Nephron (organoid): ENCODE measurements around the gene SF3B1.
"Not testable (repeated sequence)": the region's sequence is repeated elsewhere in the genome, so short reads cannot be mapped to it uniquely, and the experiment has no call there.

Source experiments
- H3K27ac Mint-ChIP-seq, 3 experiments: 2 replicates each; pipeline ENCODE4 v1.8.0; 2020; ENCODE audit warnings: mixed read lengths in 3 of 3, mild to moderate bottlenecking in 2 of 3, moderate library complexity in 1 of 3
- H3K27me3 Mint-ChIP-seq: 2 replicates; pipeline ENCODE4 v1.8.0; 2021; ENCODE audit warnings: low read depth, mild to moderate bottlenecking, moderate library complexity, mixed read lengths
- H3K36me3 Mint-ChIP-seq: 2 replicates; pipeline ENCODE4 v1.8.0; 2020; ENCODE audit warnings: low read depth, mixed read lengths
- H3K4me1 Mint-ChIP-seq: 2 replicates; pipeline ENCODE4 v1.8.0; 2020; ENCODE audit warnings: mixed read lengths
- H3K4me3 Mint-ChIP-seq, 3 experiments: 2 replicates each; pipeline ENCODE4 v1.8.0; 2020; ENCODE audit warnings: mild to moderate bottlenecking in 3 of 3, mixed read lengths in 3 of 3, moderate library complexity in 2 of 3
- H3K9me3 Mint-ChIP-seq: 2 replicates; pipeline ENCODE4 v1.8.0; 2020; ENCODE audit warnings: mixed read lengths
- CTCF ChIP-seq, 3 experiments: fragments of 200-600 bp; sonication (generic); IDR thresholded peaks; one replicate each; pipeline ENCODE4 v1.5.0; 2021; ENCODE audit warnings: antibody characterized with exemption in 3 of 3; ENCODE audit not compliant: unreplicated experiment in 3 of 3

The SF3B1 gene

GRCh38 chr2:197437380-197437779 lies 2.6 kb upstream of the SF3B1 start:
- Mint-ChIP-seq H3K4me3 (peak overlapping the region; percentile 42 to 70 (median 68)), H3K27me3 (no peaks in the 10 kb centered on the region), H3K27ac (peak overlapping the region; percentile 61 to 78 (median 62)), H3K4me1 (peaks cover 18% of the 10 kb centered on the region), H3K36me3 (no peaks in the 10 kb centered on the region), H3K9me3 (no peaks in the 10 kb centered on the region)
- no peak for TF ChIP-seq CTCF (IDR thresholded peaks at IDR 0.05; ENCODE audit: unreplicated experiment in 3 of 3)

DNA sequence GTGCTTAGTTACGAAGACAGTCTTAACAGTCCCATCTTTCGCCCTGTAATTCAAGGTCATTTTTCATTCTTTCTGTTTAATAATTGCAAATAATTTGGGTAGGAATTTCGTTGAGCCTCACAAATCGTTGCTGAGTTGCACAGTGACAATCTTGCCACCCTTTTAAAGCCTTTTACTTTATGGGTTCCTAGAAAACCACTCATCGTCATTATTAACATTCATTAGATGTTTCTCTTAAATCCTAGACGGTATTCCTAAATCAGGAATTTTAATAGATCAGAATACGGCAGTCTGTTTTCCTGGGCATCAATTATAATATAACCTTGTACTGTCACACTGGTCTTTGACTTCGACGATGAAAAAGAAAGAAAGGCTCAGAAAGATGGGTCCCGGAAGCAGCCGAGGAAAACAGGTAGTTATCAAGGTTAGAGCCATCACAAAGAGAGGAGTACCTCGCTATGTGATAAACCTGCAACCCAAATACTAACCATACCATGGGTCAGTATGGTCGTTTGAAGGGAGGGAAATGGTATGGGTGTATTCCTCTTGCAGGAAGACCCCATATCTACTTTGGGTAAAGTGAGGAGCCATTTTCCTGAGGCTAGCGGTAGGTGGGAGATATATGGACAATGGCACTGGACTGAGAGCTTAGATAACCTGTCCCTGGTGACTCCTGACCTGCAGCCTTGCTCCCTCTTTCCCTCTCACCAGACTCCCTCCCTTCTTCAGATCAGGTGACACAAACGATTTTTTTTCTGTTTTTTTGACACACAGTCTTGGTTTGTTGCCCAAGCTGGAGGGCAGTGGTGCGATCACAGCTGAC lies 981 bp upstream of the SF3B1 start:
- H3K9me3 Mint-ChIP-seq = no peaks in the 10 kb centered on the region
- peak overlapping the region; percentile 100 for H3K27ac Mint-ChIP-seq
- TF ChIP-seq CTCF (IDR thresholded peaks at IDR 0.05; ENCODE audit: unreplicated experiment in 3 of 3) = no peak
- peaks cover 32% of the 10 kb centered on the region for H3K4me1 Mint-ChIP-seq
- H3K27me3 Mint-ChIP-seq = no peaks in the 10 kb centered on the region
- H3K4me3 Mint-ChIP-seq = peak overlapping the region; percentile 93 to 95 (median 94)
- H3K36me3 Mint-ChIP-seq = peaks cover 5% of the 10 kb centered on the region

GRCh38 chr2:197433780-197434438 lies 919 bp downstream of the SF3B1 start:
- peak overlapping the region; percentile 100 for H3K27ac Mint-ChIP-seq
- H3K4me3 Mint-ChIP-seq = peak overlapping the region; percentile 93 to 95 (median 94)
- peaks cover 43% of the 10 kb centered on the region for H3K4me1 Mint-ChIP-seq
- no peak for TF ChIP-seq CTCF (IDR thresholded peaks at IDR 0.05; ENCODE audit: unreplicated experiment in 3 of 3)
- no peaks in the 10 kb centered on the region for H3K27me3 Mint-ChIP-seq
- peaks cover 12% of the 10 kb centered on the region for H3K36me3 Mint-ChIP-seq
- H3K9me3 Mint-ChIP-seq = no peaks in the 10 kb centered on the region

- peak overlapping the region in 1 of 3 experiments; percentile 31 for H3K27ac Mint-ChIP-seq
- peaks cover 16% of the 10 kb centered on the region for H3K36me3 Mint-ChIP-seq
- not testable (repeated sequence) for H3K27me3 Mint-ChIP-seq, H3K9me3 Mint-ChIP-seq
- H3K4me3 Mint-ChIP-seq = peak overlapping the region; percentile 93 to 95 (median 94)
- H3K4me1 Mint-ChIP-seq = peaks cover 50% of the 10 kb centered on the region
Measured at GRCh38 chr2:197432527-197432926, 2.3 kb downstream of the SF3B1 start.

DNA sequence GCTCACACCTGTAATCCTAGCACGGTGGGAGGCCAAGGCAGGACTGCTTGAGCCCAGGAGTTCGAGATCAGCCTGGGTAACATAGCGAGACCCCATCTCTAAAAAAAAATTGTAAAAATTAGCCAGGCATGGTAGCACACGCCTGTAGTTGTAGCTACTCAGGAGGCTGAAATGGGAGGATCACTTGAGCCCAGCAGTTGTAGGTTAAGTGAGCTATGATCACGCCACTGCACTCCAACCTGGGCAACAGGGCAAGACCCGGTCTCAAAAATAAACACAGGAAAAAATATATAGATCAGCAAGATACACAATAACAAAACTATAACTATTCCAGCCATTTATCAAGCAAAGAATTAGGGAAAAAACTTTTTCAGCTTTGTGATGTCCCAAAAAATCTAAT lies 3.0 kb downstream of the SF3B1 start:
- Mint-ChIP-seq H3K27me3 (no peaks in the 10 kb centered on the region), H3K4me3 (peak overlapping the region; percentile 93 to 95 (median 94)), H3K27ac (peak overlapping the region in 1 of 3 experiments; percentile 57), H3K4me1 (peaks cover 53% of the 10 kb centered on the region), H3K36me3 (peaks cover 16% of the 10 kb centered on the region), H3K9me3 (no peaks in the 10 kb centered on the region)
- TF ChIP-seq CTCF (IDR thresholded peaks at IDR 0.05; ENCODE audit: unreplicated experiment in 3 of 3) = no peak

DNA sequence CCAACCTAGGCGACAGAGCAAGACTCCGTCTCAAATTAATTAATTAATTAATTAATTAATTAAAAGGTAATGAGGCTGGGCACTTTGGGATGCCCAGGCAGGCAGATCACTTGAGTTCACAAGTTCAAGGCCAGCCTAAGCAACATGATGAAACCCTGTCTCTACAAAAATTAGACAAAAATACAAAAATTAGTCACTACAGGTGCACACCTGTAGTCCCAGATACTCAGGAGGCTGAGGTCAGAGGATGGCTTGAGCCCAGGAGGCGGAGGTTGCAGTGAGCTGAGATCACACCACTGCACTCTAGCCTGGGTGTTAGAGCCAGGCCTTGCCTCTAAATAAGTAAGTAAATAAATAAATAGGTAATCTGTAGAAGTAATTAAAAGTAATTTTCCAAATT lies 6.8 kb downstream of the SF3B1 start:
- Mint-ChIP-seq H3K36me3 (peaks cover 26% of the 10 kb centered on the region), H3K4me3 (no peak overlapping the region), H3K27me3 (no peaks in the 10 kb centered on the region), H3K4me1 (peaks cover 62% of the 10 kb centered on the region), H3K9me3 (no peaks in the 10 kb centered on the region), H3K27ac (no peak overlapping the region)
- TF ChIP-seq CTCF (IDR thresholded peaks at IDR 0.05; ENCODE audit: unreplicated experiment in 3 of 3) = no peak
